Measurements from ENCODE around the gene TBC1D13. TPM values are rescaled to one million over a fixed set of nuclear protein-coding genes. Genes with fewer than 3 reads are reported as not detected.
"Not testable (repeated sequence)": the region's sequence is repeated elsewhere in the genome, so short reads cannot be mapped to it uniquely, and the experiment has no call there.

Gene TBC1D13
- total and polyA plus RNA-seq, 2 experiments from 2014 or later: 8.3 to 19.4 TPM

- H3K4me3 ChIP-seq; H3K27me3 Mint-ChIP-seq (ENCODE audit: insufficient read depth, low read depth, poor library complexity); H3K4me2 ChIP-seq; H3K9me2 ChIP-seq (ENCODE audit: insufficient read depth); H4K20me1 ChIP-seq (replicated peaks; ENCODE audit: insufficient read depth); H3F3A ChIP-seq (replicated peaks; ENCODE audit: low read depth); H3K79me2 ChIP-seq (replicated peaks; ENCODE audit: insufficient read depth); H3K36me3 ChIP-seq (ENCODE audit: insufficient read depth); H3K4me1 ChIP-seq (ENCODE audit: insufficient read depth); H3K27me3 ChIP-seq (ENCODE audit: insufficient read depth); H3K27ac Mint-ChIP-seq; H3K4me1 Mint-ChIP-seq; H3K27ac ChIP-seq (ENCODE audit: low read depth); H3K9me3 Mint-ChIP-seq; H3K4me3 Mint-ChIP-seq; H2AFZ ChIP-seq; ATAC-seq; DNase-seq (ENCODE audit: low spot score): not testable (repeated sequence)
- peaks cover 21% of the 10 kb centered on the region for H3K36me3 Mint-ChIP-seq (ENCODE audit: low read depth)
Measured at GRCh38 chr9:128843171-128843570, 56.1 kb downstream of the TBC1D13 start.

GRCh38 chr9:128845186-128845931, 58.3 kb downstream of the TBC1D13 start:
- 0 out of 2 replicates have a peak overlapping the region, but pooled peaks have one; percentile 26 for H3K27ac ChIP-seq (ENCODE audit: low read depth)
- Mint-ChIP-seq H3K4me3 (no peak overlapping the region), H3K4me1 (no peaks in the 10 kb centered on the region), H3K9me3 (peaks cover 16% of the 10 kb centered on the region), H3K27me3 (ENCODE audit: insufficient read depth, low read depth, poor library complexity) (peaks cover 3% of the 10 kb centered on the region), H3K27ac (no peak overlapping the region; the same call in 1 of the 2 replicates), H3K36me3 (ENCODE audit: low read depth) (peaks cover 22% of the 10 kb centered on the region)
- peak; percentile 94 for ATAC-seq
- TF ChIP-seq JUNB (IDR thresholded peaks at IDR 0.05; ENCODE audit: unreplicated experiment) (no peak), CTCF (conservative IDR thresholded peaks at IDR 0.05; ENCODE audit: low read depth in 2 of 2) (peak; percentile 27 to 52), EZH2 (IDR thresholded peaks at IDR 0.05; ENCODE audit: low read depth, unreplicated experiment) (no peak), EZH2phosphoT487 (IDR thresholded peaks at IDR 0.05; ENCODE audit: unreplicated experiment) (no peak)
- no peak overlapping the region for H3K4me2 ChIP-seq
- H2AFZ ChIP-seq: no peak overlapping the region
- peaks cover 1% of the 10 kb centered on the region; the same call in 1 of the 2 replicates for H3K36me3 ChIP-seq (ENCODE audit: insufficient read depth)
- H3K4me3 ChIP-seq: no peak overlapping the region
- no peaks in the 10 kb centered on the region for H3K79me2 ChIP-seq (replicated peaks; ENCODE audit: insufficient read depth)
- no peaks in the 10 kb centered on the region; the same call in 1 of the 2 replicates for H4K20me1 ChIP-seq (replicated peaks; ENCODE audit: insufficient read depth)
- H3K27me3 ChIP-seq (ENCODE audit: insufficient read depth): no peaks in the 10 kb centered on the region
- H3K4me1 ChIP-seq (ENCODE audit: insufficient read depth): no peaks in the 10 kb centered on the region
- DNase-seq (ENCODE audit: low spot score): peak; percentile 58
- no peaks in the 10 kb centered on the region for H3K9me2 ChIP-seq (ENCODE audit: insufficient read depth)
- 0 out of 2 replicates have a peak, but pooled peaks cover 4% of the 10 kb centered on the region for H3F3A ChIP-seq (replicated peaks; ENCODE audit: low read depth)

GRCh38 chr9:128846680-128847030, 59.6 kb downstream of the TBC1D13 start:
- Histone ChIP-seq H3K4me2 (no peak overlapping the region), H3K27me3 (ENCODE audit: insufficient read depth) (no peaks in the 10 kb centered on the region), H4K20me1 (replicated peaks; ENCODE audit: insufficient read depth) (no peaks in the 10 kb centered on the region; the same call in 1 of the 2 replicates), H3K4me1 (ENCODE audit: insufficient read depth) (no peaks in the 10 kb centered on the region), H2AFZ (no peak overlapping the region), H3K4me3 (no peak overlapping the region), H3K36me3 (ENCODE audit: insufficient read depth) (no peaks in the 10 kb centered on the region), H3K79me2 (replicated peaks; ENCODE audit: insufficient read depth) (no peaks in the 10 kb centered on the region), H3K9me2 (ENCODE audit: insufficient read depth) (no peaks in the 10 kb centered on the region), H3K27ac (ENCODE audit: low read depth) (no peak overlapping the region), H3F3A (replicated peaks; ENCODE audit: low read depth) (0 out of 2 replicates have a peak, but pooled peaks cover 4% of the 10 kb centered on the region)
- DNase-seq (ENCODE audit: low spot score): no peak
- H3K9me3 Mint-ChIP-seq: peaks cover 28% of the 10 kb centered on the region
- H3K4me3 Mint-ChIP-seq: no peak overlapping the region
- ATAC-seq: no peak
- no peaks in the 10 kb centered on the region; the same call in 2 of the 3 replicates for H3K4me1 Mint-ChIP-seq
- peaks cover 2% of the 10 kb centered on the region for H3K27me3 Mint-ChIP-seq (ENCODE audit: insufficient read depth, low read depth, poor library complexity)
- H3K27ac Mint-ChIP-seq: no peak overlapping the region
- TF ChIP-seq JUNB (IDR thresholded peaks at IDR 0.05; ENCODE audit: unreplicated experiment) (no peak), EZH2phosphoT487 (IDR thresholded peaks at IDR 0.05; ENCODE audit: unreplicated experiment) (no peak)
- H3K36me3 Mint-ChIP-seq (ENCODE audit: low read depth): peaks cover 35% of the 10 kb centered on the region
